Thymus (tissue), 11 donors: ENCODE data around the gene RIPOR3. TPM values are rescaled to one million over a fixed set of nuclear protein-coding genes. Genes with fewer than 3 reads are reported as not detected.
A peak's percentile ranks its signal among the peaks of the same experiment; 100 is the strongest.
"Not testable (repeated sequence)": the region's sequence is repeated elsewhere in the genome, so short reads cannot be mapped to it uniquely, and the experiment has no call there.

Source experiments
- DNase-seq, 9 donors: peaks; one replicate each; pipeline ENCODE4 v3.0.0-alpha.2; 2013; ENCODE audit warnings: low spot score in 9 of 9, low read depth in 6 of 9, missing footprints in 1 of 9
- H3K27ac ChIP-seq, 2 donors: one replicate each; pipeline ENCODE4 v1.5.1; 2013; ENCODE audit warnings: control low read depth in 1 of 2, low read depth in 1 of 2, low read length in 1 of 2, mild to moderate bottlenecking in 1 of 2, moderate library complexity in 1 of 2
- H3K27me3 ChIP-seq, 2 donors: one replicate each; pipeline ENCODE4 v1.5.1; 2013; ENCODE audit warnings: low read length in 1 of 2; ENCODE audit not compliant: control insufficient read depth in 2 of 2, insufficient read depth in 1 of 2
- H3K36me3 ChIP-seq, 2 donors: one replicate each; pipeline ENCODE4 v1.5.1; 2013; ENCODE audit warnings: low read length in 1 of 2, mild to moderate bottlenecking in 1 of 2, moderate library complexity in 1 of 2; ENCODE audit not compliant: control insufficient read depth in 2 of 2, insufficient read depth in 2 of 2
- H3K4me1 ChIP-seq, 2 donors: one replicate each; pipeline ENCODE4 v1.5.1; 2013; ENCODE audit warnings: low read length in 2 of 2; ENCODE audit not compliant: control insufficient read depth in 2 of 2, insufficient read depth in 2 of 2
- H3K4me3 ChIP-seq, 2 donors: one replicate each; pipeline ENCODE4 v1.5.1; 2013; ENCODE audit warnings: low read length in 2 of 2, control low read depth in 1 of 2, mild to moderate bottlenecking in 1 of 2
- H3K9me3 ChIP-seq, 2 donors: one replicate each; pipeline ENCODE4 v1.5.1; 2013; ENCODE audit warnings: low read length in 1 of 2, mild to moderate bottlenecking in 1 of 2; ENCODE audit not compliant: control insufficient read depth in 2 of 2, insufficient read depth in 1 of 2
- WGBS: extraction: QIAGEN DNeasy Blood & Tissue Kit; methylation state at CpG from one replicate; pipeline ENCODE4 v1.1.7; 2013; 5-methylcytosine and 5-hydroxymethylcytosine counted together
- polyA plus RNA-seq: library from polyadenylated mRNA; stranded (reverse); fragments of 200-250 nt; gene quantifications from one replicate; pipeline ENCODE4 v1.2.3, GENCODE V29; 2013
- total RNA-seq: library from RNA; stranded (reverse); fragments of 120-200 nt; gene quantifications from one replicate; pipeline ENCODE4 v1.2.4, GENCODE V29; 2013
- donor health status: healthy.

Gene RIPOR3
- total and polyA plus RNA-seq, 2 donors, result 12.2 to 23.4 TPM

- Histone ChIP-seq H3K4me1 (no peaks in the 10 kb centered on the region), H3K36me3 (no peaks in the 10 kb centered on the region), H3K9me3 (no peaks in the 10 kb centered on the region), H3K4me3 (no peak overlapping the region), H3K27me3 (peaks cover 0 to 5% of the 10 kb centered on the region in 2 donors), H3K27ac (peak overlapping the region; percentile 11 to 25)
- 85% methylated on average over 13 of the region's 13 CpGs for WGBS
- no peak for DNase-seq
Observed at GRCh38 chr20:50717974-50718761, 26.8 kb upstream of the RIPOR3 start.

GRCh38 chr20:50717312-50717711, 26.0 kb upstream of the RIPOR3 start:
- 98% methylated on average over 2 of the region's 2 CpGs for WGBS
- Histone ChIP-seq H3K27me3 (peaks cover 0 to 5% of the 10 kb centered on the region in 2 donors), H3K4me3 (no peak overlapping the region), H3K9me3 (no peaks in the 10 kb centered on the region), H3K4me1 (no peaks in the 10 kb centered on the region), H3K36me3 (no peaks in the 10 kb centered on the region), H3K27ac (no peak overlapping the region)
- no peak for DNase-seq

GRCh38 chr20:50716518-50716917, 25.2 kb upstream of the RIPOR3 start:
- Histone ChIP-seq H3K36me3 (no peaks in the 10 kb centered on the region), H3K27me3 (peaks cover 0 to 5% of the 10 kb centered on the region in 2 donors), H3K4me3 (no peak overlapping the region), H3K9me3 (no peaks in the 10 kb centered on the region), H3K27ac (no peak overlapping the region), H3K4me1 (no peaks in the 10 kb centered on the region)
- DNase-seq, result no peak
- WGBS, result 84% methylated on average over 1 of the region's 1 CpG

GRCh38 chr20:50715694-50716093, 24.4 kb upstream of the RIPOR3 start:
- no peak for DNase-seq
- H3K36me3 ChIP-seq, result no peaks in the 10 kb centered on the region
- H3K27ac ChIP-seq, result no peak overlapping the region
- peaks cover 0 to 5% of the 10 kb centered on the region in 2 donors for H3K27me3 ChIP-seq
- WGBS, result 95% methylated on average over 3 of the region's 3 CpGs
- H3K9me3 ChIP-seq, result no peaks in the 10 kb centered on the region
- no peaks in the 10 kb centered on the region for H3K4me1 ChIP-seq
- H3K4me3 ChIP-seq, result no peak overlapping the region

- not testable (repeated sequence) for H3K36me3 ChIP-seq, H3K9me3 ChIP-seq, H3K27me3 ChIP-seq, H3K27ac ChIP-seq, H3K4me3 ChIP-seq, DNase-seq, H3K4me1 ChIP-seq
- WGBS, result 96% methylated on average over 12 of the region's 12 CpGs
Observed at GRCh38 chr20:50714426-50714825, 23.1 kb upstream of the RIPOR3 start.

GRCh38 chr20:50713657-50714101, 22.3 kb upstream of the RIPOR3 start:
- Histone ChIP-seq H3K27me3 (peaks cover 0 to 5% of the 10 kb centered on the region in 2 donors), H3K27ac (no peak overlapping the region), H3K4me3 (no peak overlapping the region), H3K36me3 (no peaks in the 10 kb centered on the region), H3K9me3 (no peaks in the 10 kb centered on the region), H3K4me1 (no peaks in the 10 kb centered on the region)
- DNase-seq, result no peak
- WGBS, result 55% methylated on average over 7 of the region's 7 CpGs

- H3K27me3 ChIP-seq, result peaks cover 0 to 5% of the 10 kb centered on the region in 2 donors
Observed at GRCh38 chr20:50712771-50713656, 21.7 kb upstream of the RIPOR3 start.

GRCh38 chr20:50711113-50711825, 19.9 kb upstream of the RIPOR3 start:
- Histone ChIP-seq H3K4me3 (no peak overlapping the region), H3K9me3 (no peaks in the 10 kb centered on the region), H3K4me1 (no peaks in the 10 kb centered on the region), H3K27ac (no peak overlapping the region), H3K36me3 (no peaks in the 10 kb centered on the region), H3K27me3 (peaks cover 0 to 5% of the 10 kb centered on the region in 2 donors)
- no peak for DNase-seq
- 97% methylated on average over 13 of the region's 13 CpGs for WGBS

More at GRCh38 chr20:50712771-50713656, 21.7 kb upstream of the RIPOR3 start:
- H3K4me1 ChIP-seq, result no peaks in the 10 kb centered on the region
- no peak overlapping the region for H3K4me3 ChIP-seq
- H3K36me3 ChIP-seq, result no peaks in the 10 kb centered on the region
- WGBS, result 95% methylated on average over 7 of the region's 7 CpGs
- H3K9me3 ChIP-seq, result no peaks in the 10 kb centered on the region
- H3K27ac ChIP-seq, result no peak overlapping the region
- DNase-seq, result no peak
